H9 (cell line): ENCODE data around the gene KCNH1. TPM values are rescaled to one million over a fixed set of nuclear protein-coding genes. Genes with fewer than 3 reads are reported as not detected.

Experiments used
- DNase-seq: peaks from one replicate; pipeline ENCODE4 v3.0.0-alpha.2; 2017
- H2AFZ ChIP-seq: one replicate; pipeline ENCODE4 v1.6.1; 2013; ENCODE audit warnings: mild to moderate bottlenecking, low read length, control low read depth, moderate library complexity
- H2AK5ac ChIP-seq: 2 replicates; pipeline ENCODE4 v1.6.1; 2013; ENCODE audit warnings: low read length, control low read depth, mixed read lengths; ENCODE audit not compliant: insufficient read length
- H2BK120ac ChIP-seq: one replicate; pipeline ENCODE4 v1.6.1; 2013; ENCODE audit warnings: low read depth, mild to moderate bottlenecking, low read length, control low read depth, inconsistent platforms; ENCODE audit not compliant: poor library complexity, severe bottlenecking
- H2BK12ac ChIP-seq: 2 replicates; pipeline ENCODE4 v1.6.1; 2013; ENCODE audit warnings: low read length, control low read depth, mixed read lengths, low read depth; ENCODE audit not compliant: insufficient read length
- H2BK15ac ChIP-seq: 2 replicates; pipeline ENCODE4 v1.6.1; 2013; ENCODE audit warnings: low read depth, low read length, control low read depth
- H2BK20ac ChIP-seq: one replicate; pipeline ENCODE4 v1.6.1; 2013; ENCODE audit warnings: low read depth, mild to moderate bottlenecking, low read length, control low read depth, inconsistent platforms; ENCODE audit not compliant: poor library complexity, severe bottlenecking
- H2BK5ac ChIP-seq: 2 replicates; pipeline ENCODE4 v1.6.1; 2013; ENCODE audit warnings: low read length, control low read depth, mixed read lengths; ENCODE audit not compliant: insufficient read length
- H3K14ac ChIP-seq: 2 replicates; pipeline ENCODE4 v1.6.1; 2013; ENCODE audit warnings: low read length, control low read depth; ENCODE audit not compliant: insufficient read depth
- H3K18ac ChIP-seq: 2 replicates; pipeline ENCODE4 v1.6.1; 2013; ENCODE audit warnings: low read depth, mild to moderate bottlenecking, mixed read lengths, low read length, control low read depth; ENCODE audit not compliant: insufficient read length
- H3K23ac ChIP-seq: 2 replicates; pipeline ENCODE4 v1.6.1; 2013; ENCODE audit warnings: low read length, control low read depth, mixed read lengths, low read depth; ENCODE audit not compliant: insufficient read length
- H3K23me2 ChIP-seq: 2 replicates; pipeline ENCODE4 v1.6.1; 2013; ENCODE audit warnings: low read depth, mild to moderate bottlenecking, mixed read lengths, low read length, control low read depth; ENCODE audit not compliant: insufficient read length, poor library complexity, severe bottlenecking
- H3K27ac ChIP-seq: 2 replicates; pipeline ENCODE4 v1.5.1; 2013; ENCODE audit warnings: low read length, control low read depth, mixed read lengths, low read depth; ENCODE audit not compliant: insufficient read length
- H3K27me3 ChIP-seq: 2 replicates; pipeline ENCODE4 v1.6.1; 2013; ENCODE audit warnings: low read length, control low read depth, inconsistent platforms; ENCODE audit not compliant: insufficient read depth
- H3K4ac ChIP-seq: 2 replicates; pipeline ENCODE4 v1.6.1; 2013; ENCODE audit warnings: low read depth, mild to moderate bottlenecking, control low read depth, inconsistent platforms, low read length, moderate library complexity
- H3K4me1 ChIP-seq: 2 replicates; pipeline ENCODE4 v1.6.1; 2013; ENCODE audit warnings: low read length, control low read depth, inconsistent platforms; ENCODE audit not compliant: insufficient read depth
- H3K4me2 ChIP-seq: 2 replicates; pipeline ENCODE4 v1.6.1; 2013; ENCODE audit warnings: low read length, control low read depth, mixed read lengths; ENCODE audit not compliant: insufficient read length, insufficient read depth
- H3K56ac ChIP-seq: 2 replicates; pipeline ENCODE4 v1.6.1; 2013; ENCODE audit warnings: low read depth, mild to moderate bottlenecking, mixed read lengths, low read length, control low read depth; ENCODE audit not compliant: insufficient read length
- H3K79me1 ChIP-seq: 2 replicates; pipeline ENCODE4 v1.6.1; 2013; ENCODE audit warnings: low read depth, mild to moderate bottlenecking, moderate library complexity, low read length, control low read depth, inconsistent platforms; ENCODE audit not compliant: insufficient read depth, poor library complexity, severe bottlenecking
- H3K79me2 ChIP-seq: 2 replicates; pipeline ENCODE4 v1.6.1; 2013; ENCODE audit warnings: low read length, control low read depth, inconsistent platforms; ENCODE audit not compliant: insufficient read depth
- H3K9ac ChIP-seq: 2 replicates; pipeline ENCODE4 v1.6.1; 2013; ENCODE audit warnings: low read length, control low read depth, mixed read lengths; ENCODE audit not compliant: insufficient read length; ENCODE audit errors: extremely low read depth
- H3K9me3 ChIP-seq: one replicate; pipeline ENCODE4 v1.6.1; 2013; ENCODE audit warnings: low read depth, low read length, inconsistent platforms; ENCODE audit not compliant: control insufficient read depth
- H3T11ph ChIP-seq: one replicate; pipeline ENCODE4 v1.6.1; 2013; ENCODE audit warnings: mild to moderate bottlenecking, low read length, control low read depth, inconsistent platforms
- H4K20me1 ChIP-seq: one replicate; pipeline ENCODE4 v1.6.1; 2013; ENCODE audit not compliant: control insufficient read depth, insufficient read length, insufficient read depth
- H4K5ac ChIP-seq: 2 replicates; pipeline ENCODE4 v1.6.1; 2013; ENCODE audit warnings: low read depth, mild to moderate bottlenecking, mixed read lengths, low read length, control low read depth; ENCODE audit not compliant: insufficient read length
- H4K8ac ChIP-seq: replicated peaks from 2 replicates; pipeline ENCODE4 v1.6.1; 2013; ENCODE audit warnings: low read length, control low read depth, mixed read lengths, low read depth; ENCODE audit not compliant: insufficient read length
- H4K91ac ChIP-seq: 2 replicates; pipeline ENCODE4 v1.6.1; 2013; ENCODE audit warnings: low read depth, mild to moderate bottlenecking, moderate library complexity, mixed read lengths, low read length, control low read depth; ENCODE audit not compliant: insufficient read length
- H3K27ac Mint-ChIP-seq, 3 experiments: 2 replicates in 2 of 3; 3 replicates in 1 of 3; pipeline ENCODE4 v1.8.0; 2020 to 2021; ENCODE audit warnings: mixed read lengths in 3 of 3, mild to moderate bottlenecking in 1 of 3, moderate library complexity in 1 of 3
- H3K27me3 Mint-ChIP-seq: 2 replicates; pipeline ENCODE4 v1.8.0; 2021; ENCODE audit warnings: low read depth, mild to moderate bottlenecking, moderate library complexity, mixed read lengths
- H3K36me3 Mint-ChIP-seq, 3 experiments: 2 replicates in 2 of 3; 3 replicates in 1 of 3; pipeline ENCODE4 v1.8.0; 2020 to 2021; ENCODE audit warnings: low read depth in 3 of 3, mixed read lengths in 3 of 3; ENCODE audit not compliant: insufficient read depth in 1 of 3
- H3K4me1 Mint-ChIP-seq, 2 experiments: 2 replicates each; pipeline ENCODE4 v1.8.0; 2020; ENCODE audit warnings: mixed read lengths in 2 of 2
- H3K4me3 Mint-ChIP-seq, 2 experiments: 2 replicates in 1 of 2; 3 replicates in 1 of 2; pipeline ENCODE4 v1.8.0; 2020 to 2021; ENCODE audit warnings: mild to moderate bottlenecking in 2 of 2, mixed read lengths in 2 of 2, moderate library complexity in 1 of 2
- H3K9me3 Mint-ChIP-seq, 2 experiments: 2 replicates in 1 of 2; 3 replicates in 1 of 2; pipeline ENCODE4 v1.8.0; 2020; ENCODE audit warnings: mild to moderate bottlenecking in 2 of 2, mixed read lengths in 2 of 2, moderate library complexity in 1 of 2
- WGBS: extraction: QIAGEN DNeasy Blood & Tissue Kit; methylation state at CpG from one replicate; pipeline ENCODE4 v1.1.7; 2013; ENCODE audit warnings: missing lambda C conversion rate, low lambda C conversion rate, mixed read lengths; ENCODE audit not compliant: insufficient read length; ENCODE audit errors: extremely low coverage; 5-methylcytosine and 5-hydroxymethylcytosine counted together
- total RNA-seq: library from RNA; stranded (reverse); gene quantifications from 2 replicates; pipeline ENCODE4 v1.2.1, GENCODE V29; 2021
- TF ChIP-seq, protein P1 (sequence below): fragments of 200-600 bp; sonication (generic); conservative IDR thresholded peaks from 3 replicates; pipeline ENCODE4 v1.8.0; 2021; ENCODE audit warnings: antibody characterized with exemption, mild to moderate bottlenecking

Gene KCNH1
- total RNA-seq, 1 experiment from 2014 or later, result 0.11 TPM

DNA sequence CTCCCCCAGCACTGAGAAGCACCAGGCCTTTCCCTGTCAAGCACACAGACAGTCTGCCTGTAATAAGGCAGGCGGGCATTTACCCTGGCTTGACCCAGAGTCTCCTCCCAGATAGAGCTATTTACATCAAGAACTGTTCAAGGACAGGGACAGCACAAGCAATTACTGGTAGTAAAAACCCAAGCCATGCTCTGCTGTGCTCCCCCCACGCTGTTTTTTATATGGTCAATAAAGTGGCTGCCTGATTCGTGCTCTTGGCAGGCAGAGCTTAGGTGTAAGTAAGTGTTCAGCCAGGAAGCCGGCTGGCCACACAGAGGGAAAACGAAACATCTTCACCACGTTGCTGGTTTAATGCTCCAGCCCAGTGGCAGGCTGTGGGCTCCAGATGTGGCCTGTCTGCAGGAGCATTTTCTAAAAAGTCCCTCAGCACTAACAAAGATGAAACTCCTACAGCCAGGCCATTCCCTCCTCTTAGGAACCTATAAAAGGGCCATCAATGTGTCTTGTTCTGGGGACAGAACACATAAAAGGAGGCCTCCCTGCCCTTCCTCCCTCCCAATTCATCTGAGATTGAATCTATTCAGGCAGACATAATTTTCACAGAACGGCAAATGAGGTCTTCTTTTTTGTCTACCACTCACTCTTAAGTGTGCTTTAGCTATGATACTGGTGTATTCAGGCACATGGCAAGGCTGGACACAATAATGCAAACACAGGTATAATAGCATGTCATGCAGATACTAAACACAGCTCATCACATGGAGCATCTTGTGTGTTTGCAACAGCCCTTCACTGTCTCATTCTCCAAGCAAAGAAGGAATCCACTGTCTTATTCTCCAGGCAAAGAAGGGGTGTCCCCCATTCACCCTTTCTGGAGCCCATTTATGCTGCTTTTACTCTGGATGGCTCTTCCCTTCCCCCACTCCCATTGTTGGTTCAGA lies 426.4 kb downstream of the KCNH1 start:
- no peak overlapping the region for H3K27ac Mint-ChIP-seq

More for the DNA sequence above, 426.4 kb downstream of the KCNH1 start:
- H3K18ac ChIP-seq, result no peak overlapping the region
- H4K8ac ChIP-seq, result no peak overlapping the region
- no peak overlapping the region for H3K4me3 Mint-ChIP-seq
- H3K14ac ChIP-seq, result no peak overlapping the region
- no peaks in the 10 kb centered on the region for H3K79me2 ChIP-seq
- no peak overlapping the region for H3K4me2 ChIP-seq
- no peaks in the 10 kb centered on the region for H3K9me3 ChIP-seq
- H2BK5ac ChIP-seq, result no peak overlapping the region
- peaks cover 5 to 15% of the 10 kb centered on the region in 2 experiments for H3K4me1 Mint-ChIP-seq
- no peak overlapping the region for H3K27ac ChIP-seq
- H3K23ac ChIP-seq, result no peak overlapping the region
- no peaks in the 10 kb centered on the region for H3K36me3 Mint-ChIP-seq
- H2BK120ac ChIP-seq, result no peak overlapping the region
- no peak overlapping the region for H3T11ph ChIP-seq
- no peak overlapping the region for H2BK12ac ChIP-seq
- H2AK5ac ChIP-seq, result no peak overlapping the region
- H2BK15ac ChIP-seq, result no peak overlapping the region
- no peak overlapping the region for H4K5ac ChIP-seq
- H3K4me1 ChIP-seq, result no peaks in the 10 kb centered on the region
- H3K9ac ChIP-seq, result no peak overlapping the region
- H3K23me2 ChIP-seq, result no peaks in the 10 kb centered on the region
- H2AFZ ChIP-seq, result no peak overlapping the region
- H4K91ac ChIP-seq, result no peak overlapping the region
- no peaks in the 10 kb centered on the region for H3K9me3 Mint-ChIP-seq
- H3K27me3 Mint-ChIP-seq, result no peaks in the 10 kb centered on the region
- H2BK20ac ChIP-seq, result no peak overlapping the region
- WGBS, result no CpG with 5 or more reads among the region's 7 CpGs
- no peaks in the 10 kb centered on the region for H3K79me1 ChIP-seq
- TF ChIP-seq, protein P1, sequence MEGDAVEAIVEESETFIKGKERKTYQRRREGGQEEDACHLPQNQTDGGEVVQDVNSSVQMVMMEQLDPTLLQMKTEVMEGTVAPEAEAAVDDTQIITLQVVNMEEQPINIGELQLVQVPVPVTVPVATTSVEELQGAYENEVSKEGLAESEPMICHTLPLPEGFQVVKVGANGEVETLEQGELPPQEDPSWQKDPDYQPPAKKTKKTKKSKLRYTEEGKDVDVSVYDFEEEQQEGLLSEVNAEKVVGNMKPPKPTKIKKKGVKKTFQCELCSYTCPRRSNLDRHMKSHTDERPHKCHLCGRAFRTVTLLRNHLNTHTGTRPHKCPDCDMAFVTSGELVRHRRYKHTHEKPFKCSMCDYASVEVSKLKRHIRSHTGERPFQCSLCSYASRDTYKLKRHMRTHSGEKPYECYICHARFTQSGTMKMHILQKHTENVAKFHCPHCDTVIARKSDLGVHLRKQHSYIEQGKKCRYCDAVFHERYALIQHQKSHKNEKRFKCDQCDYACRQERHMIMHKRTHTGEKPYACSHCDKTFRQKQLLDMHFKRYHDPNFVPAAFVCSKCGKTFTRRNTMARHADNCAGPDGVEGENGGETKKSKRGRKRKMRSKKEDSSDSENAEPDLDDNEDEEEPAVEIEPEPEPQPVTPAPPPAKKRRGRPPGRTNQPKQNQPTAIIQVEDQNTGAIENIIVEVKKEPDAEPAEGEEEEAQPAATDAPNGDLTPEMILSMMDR, result no peak
- H3K4ac ChIP-seq, result no peak overlapping the region
- H3K27me3 ChIP-seq, result no peaks in the 10 kb centered on the region
- no peak for DNase-seq
- no peak overlapping the region for H3K56ac ChIP-seq
- H4K20me1 ChIP-seq, result no peaks in the 10 kb centered on the region
